ACC112 (cell line): ENCODE measurements around the gene MAP3K8.

Experiments used
- H2AFZ ChIP-seq: fragments of 200-600 bp; sonication (generic); one replicate; pipeline ENCODE4 v1.6.0; 2017; ENCODE audit warnings: antibody characterized with exemption, low read length; ENCODE audit not compliant: unreplicated experiment
- H3K27ac ChIP-seq: fragments of 200-600 bp; sonication (generic); 2 replicates; pipeline ENCODE4 v1.5.1; 2014; ENCODE audit warnings: low read depth, mild to moderate bottlenecking, antibody characterized with exemption, low read length, moderate library complexity
- H3K27me3 ChIP-seq: fragments of 200-600 bp; sonication (generic); 2 replicates; pipeline ENCODE4 v1.6.1; 2014; ENCODE audit warnings: mild to moderate bottlenecking, antibody characterized with exemption, low read length, moderate library complexity, mixed read lengths; ENCODE audit not compliant: insufficient read depth
- H3K36me3 ChIP-seq: fragments of 200-600 bp; sonication (generic); 2 replicates; pipeline ENCODE4 v1.6.1; 2016; ENCODE audit warnings: mild to moderate bottlenecking, antibody characterized with exemption, low read length, moderate library complexity, mixed read lengths; ENCODE audit not compliant: insufficient read depth
- H3K4me1 ChIP-seq: fragments of 200-600 bp; sonication (generic); one replicate; pipeline ENCODE4 v1.6.1; 2016; ENCODE audit warnings: low read length, mixed read lengths; ENCODE audit not compliant: insufficient read depth, unreplicated experiment, control insufficient read depth
- H3K4me3 ChIP-seq: fragments of 200-600 bp; sonication (generic); 2 replicates; pipeline ENCODE4 v1.5.1; 2014; ENCODE audit warnings: mild to moderate bottlenecking, low read depth, low read length
- H3K79me2 ChIP-seq: fragments of 200-600 bp; sonication (generic); one replicate; pipeline ENCODE4 v1.6.0; 2016; ENCODE audit warnings: low read length; ENCODE audit not compliant: control insufficient read depth, unreplicated experiment, insufficient read depth

The MAP3K8 gene

GRCh38 chr10:30447125-30447799, 13.3 kb downstream of the MAP3K8 start:
- Histone ChIP-seq H3K36me3 (peaks cover 9% of the 10 kb centered on the region), H2AFZ (no peak overlapping the region), H3K27me3 (no peaks in the 10 kb centered on the region), H3K4me3 (no peak overlapping the region), H3K27ac (peak overlapping the region; percentile 65), H3K4me1 (peaks cover 15% of the 10 kb centered on the region), H3K79me2 (no peaks in the 10 kb centered on the region)

- Histone ChIP-seq H3K27me3 (no peaks in the 10 kb centered on the region), H3K27ac (no peak overlapping the region), H3K79me2 (no peaks in the 10 kb centered on the region), H3K36me3 (peaks cover 7% of the 10 kb centered on the region), H3K4me3 (no peak overlapping the region), H3K4me1 (peaks cover 15% of the 10 kb centered on the region), H2AFZ (no peak overlapping the region)
Observed at GRCh38 chr10:30448092-30448491, 14.1 kb downstream of the MAP3K8 start.

DNA sequence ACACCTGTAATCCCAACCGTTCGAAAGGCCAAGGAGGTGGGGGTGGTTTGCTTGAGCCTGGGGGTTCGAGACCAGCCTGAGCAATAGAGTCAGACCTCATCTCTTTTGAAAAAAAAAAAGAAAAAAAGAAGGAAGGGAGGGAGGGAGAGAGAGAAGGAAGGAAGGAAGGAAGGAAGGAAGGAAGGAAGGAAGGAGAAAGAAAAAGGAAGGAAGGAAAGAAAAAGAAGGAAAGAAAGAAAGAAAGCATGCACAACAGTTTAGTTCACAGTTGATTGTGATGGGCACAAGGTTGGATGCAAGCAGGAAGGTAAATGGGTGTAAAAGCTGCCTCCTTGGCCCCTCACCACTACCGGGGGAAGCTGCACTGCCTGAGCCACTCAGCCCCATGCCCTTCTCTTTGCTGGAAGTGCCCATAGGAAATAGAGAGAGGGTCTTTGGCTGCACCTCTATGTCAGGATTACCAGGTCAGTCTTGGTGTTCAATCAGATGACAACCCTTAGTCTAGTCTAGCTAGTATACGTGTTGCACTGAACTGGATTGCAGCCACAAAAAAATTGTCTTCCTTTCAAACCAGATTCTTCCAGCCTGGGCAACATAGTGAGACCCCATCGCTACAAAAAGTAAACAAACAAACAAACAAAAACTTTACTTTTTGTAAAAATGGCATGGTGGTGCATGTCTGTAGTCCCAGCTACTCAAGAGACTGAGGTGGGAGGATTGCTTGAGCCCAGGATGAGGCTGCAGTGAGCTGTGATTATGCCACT, 20.0 kb downstream of the MAP3K8 start:
- peak overlapping the region; percentile 51 for H3K4me3 ChIP-seq
- no peak overlapping the region for H2AFZ ChIP-seq
- H3K79me2 ChIP-seq: no peaks in the 10 kb centered on the region
- no peaks in the 10 kb centered on the region for H3K27me3 ChIP-seq
- H3K27ac ChIP-seq: peak overlapping the region; percentile 93
- peaks cover 25% of the 10 kb centered on the region for H3K4me1 ChIP-seq
- peaks cover 5% of the 10 kb centered on the region for H3K36me3 ChIP-seq

DNA sequence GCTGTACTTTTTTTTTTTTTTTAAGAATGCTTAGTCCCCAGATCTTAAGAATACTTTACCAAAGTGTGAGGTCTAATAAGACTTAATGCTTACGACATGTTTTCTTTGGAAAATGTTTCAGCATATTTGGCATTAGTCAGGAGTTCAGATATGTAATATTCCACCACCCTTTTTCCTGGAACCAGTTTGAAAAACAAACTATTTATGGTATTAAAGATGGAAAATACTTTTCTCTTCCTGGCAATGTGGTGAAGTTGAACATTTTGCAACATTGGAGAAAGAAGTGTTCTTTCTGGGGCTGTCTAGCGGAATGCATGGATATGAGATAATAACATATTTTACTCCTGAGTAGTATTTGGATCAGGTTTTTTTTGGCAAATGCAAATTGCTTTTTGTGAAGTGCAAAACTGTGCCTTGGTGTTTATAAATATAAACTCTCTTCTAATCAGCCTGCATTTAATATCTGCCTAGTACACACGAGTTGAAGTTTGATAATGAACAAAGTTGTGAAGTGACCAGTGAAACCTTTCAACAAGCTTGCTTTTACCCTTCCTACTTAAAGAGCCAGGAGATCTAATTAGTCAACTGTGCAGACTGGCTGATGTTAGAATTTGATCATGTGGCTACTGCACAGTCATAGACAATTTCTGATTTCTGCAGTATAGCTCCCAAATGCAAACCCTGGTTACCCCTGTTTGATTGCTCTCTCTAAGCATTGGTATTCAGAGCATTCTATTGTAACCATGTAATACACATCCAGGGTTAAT, 20.9 kb downstream of the MAP3K8 start:
- H3K27me3 ChIP-seq: no peaks in the 10 kb centered on the region
- peak overlapping the region; percentile 51 for H3K4me3 ChIP-seq
- peaks cover 12% of the 10 kb centered on the region for H3K36me3 ChIP-seq
- H3K4me1 ChIP-seq: peaks cover 25% of the 10 kb centered on the region
- H3K79me2 ChIP-seq: no peaks in the 10 kb centered on the region
- H2AFZ ChIP-seq: no peak overlapping the region
- H3K27ac ChIP-seq: peak overlapping the region; percentile 93

- H2AFZ ChIP-seq: no peak overlapping the region
- peaks cover 18% of the 10 kb centered on the region for H3K36me3 ChIP-seq
- no peaks in the 10 kb centered on the region for H3K79me2 ChIP-seq
- no peaks in the 10 kb centered on the region for H3K27me3 ChIP-seq
- peak overlapping the region; percentile 93 for H3K27ac ChIP-seq
- peaks cover 25% of the 10 kb centered on the region for H3K4me1 ChIP-seq
- no peak overlapping the region; the same call in 1 of the 2 replicates for H3K4me3 ChIP-seq
Observed at GRCh38 chr10:30455816-30456215, 21.8 kb downstream of the MAP3K8 start.

- no peak overlapping the region for H3K4me3 ChIP-seq
- peaks cover 22% of the 10 kb centered on the region for H3K36me3 ChIP-seq
- no peaks in the 10 kb centered on the region for H3K27me3 ChIP-seq
- H3K79me2 ChIP-seq: no peaks in the 10 kb centered on the region
- peak overlapping the region; percentile 93; the same call in 1 of the 2 replicates for H3K27ac ChIP-seq
- no peak overlapping the region for H2AFZ ChIP-seq
- peaks cover 25% of the 10 kb centered on the region for H3K4me1 ChIP-seq
Observed at GRCh38 chr10:30456266-30456665, 22.3 kb downstream of the MAP3K8 start.

- H3K4me1 ChIP-seq: peaks cover 20% of the 10 kb centered on the region
- H2AFZ ChIP-seq: no peak overlapping the region
- no peaks in the 10 kb centered on the region for H3K27me3 ChIP-seq
- no peak overlapping the region for H3K27ac ChIP-seq
- no peak overlapping the region for H3K4me3 ChIP-seq
- H3K79me2 ChIP-seq: no peaks in the 10 kb centered on the region
- H3K36me3 ChIP-seq: peaks cover 27% of the 10 kb centered on the region
Observed at GRCh38 chr10:30459283-30459682, 25.3 kb downstream of the MAP3K8 start.

- Histone ChIP-seq H3K27me3 (no peaks in the 10 kb centered on the region), H3K27ac (no peak overlapping the region), H3K79me2 (no peaks in the 10 kb centered on the region), H3K4me3 (no peak overlapping the region), H3K36me3 (peaks cover 27% of the 10 kb centered on the region), H2AFZ (no peak overlapping the region), H3K4me1 (peaks cover 24% of the 10 kb centered on the region)
Observed at GRCh38 chr10:30460121-30460520, 26.1 kb downstream of the MAP3K8 start.

GRCh38 chr10:30462513-30462912, 28.5 kb downstream of the MAP3K8 start:
- Histone ChIP-seq H3K27ac (no peak overlapping the region), H3K36me3 (peaks cover 27% of the 10 kb centered on the region), H3K79me2 (no peaks in the 10 kb centered on the region), H3K4me3 (no peak overlapping the region), H2AFZ (no peak overlapping the region), H3K27me3 (no peaks in the 10 kb centered on the region), H3K4me1 (peaks cover 12% of the 10 kb centered on the region)

DNA sequence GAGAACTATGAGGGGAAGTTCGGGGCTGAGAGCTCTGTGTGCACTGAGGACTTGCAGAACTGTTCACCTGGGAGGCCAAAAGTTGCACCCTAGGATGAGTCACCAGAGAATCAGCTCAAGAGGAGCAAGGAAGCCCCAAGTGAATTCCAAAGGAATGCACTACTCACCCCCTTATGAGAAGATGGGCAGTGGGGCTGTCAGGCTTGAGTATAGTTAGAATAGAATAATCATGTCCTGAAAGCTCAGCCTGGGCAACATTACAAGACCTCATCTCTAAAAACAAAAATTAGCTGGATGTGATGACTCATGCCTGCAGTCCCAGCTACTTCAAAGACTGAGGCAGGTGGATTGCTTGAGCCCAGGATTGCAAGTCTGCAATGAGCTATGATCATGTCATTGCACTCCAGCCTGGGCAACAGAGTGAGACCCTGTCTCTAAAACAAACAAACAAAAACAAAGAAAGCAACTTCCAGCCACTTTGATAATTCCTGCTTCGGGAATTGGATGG, 30.0 kb downstream of the MAP3K8 start:
- no peak overlapping the region for H3K4me3 ChIP-seq
- no peak overlapping the region for H2AFZ ChIP-seq
- H3K4me1 ChIP-seq: peaks cover 12% of the 10 kb centered on the region
- H3K36me3 ChIP-seq: peaks cover 25% of the 10 kb centered on the region
- no peaks in the 10 kb centered on the region for H3K27me3 ChIP-seq
- H3K27ac ChIP-seq: no peak overlapping the region
- no peaks in the 10 kb centered on the region for H3K79me2 ChIP-seq
